Endothelial cell of umbilical vein (primary cell): ENCODE data around the gene CRACR2A. TPM values are rescaled to one million over a fixed set of nuclear protein-coding genes. Genes with fewer than 3 reads are reported as not detected.

Source experiments
- BruUV-seq: library from RNA; stranded (reverse); fragments of 400-500 nt; replicated peaks from 2 replicates; lab custom pipeline; 2021; lab: Mats Ljungman, UMichigan
- CTCF ChIA-PET: fragments of 300-600, 350-600 bp; sonication (Branson Sonifier 250); formaldehyde crosslinking; loops from one replicate; lab custom pipeline; 2021; ENCODE audit warnings: antibody characterized with exemption, inconsistent platforms; lab: Charles Lee
- POLR2A ChIA-PET: fragments of 300-600, 350-600 bp; sonication (Branson Sonifier 250); formaldehyde crosslinking; loops from one replicate; lab custom pipeline; 2021; ENCODE audit warnings: antibody characterized with exemption, inconsistent platforms; lab: Charles Lee
- DNase-seq: peaks from one replicate; pipeline ENCODE4 v3.0.0-alpha.2; 2011; ENCODE audit warnings: low read depth, low spot score
- FAIRE-seq: peaks from 2 replicates; lab custom pipeline; 2011; peaks lifted over from hg19 to GRCh38; lab: Jason Lieb, UNC
- H2AFZ ChIP-seq: 2 replicates; pipeline ENCODE4 v1.6.0; 2012; ENCODE audit warnings: low read depth, low read length, control low read depth, inconsistent platforms
- H3K27ac ChIP-seq: 2 replicates; pipeline ENCODE4 v1.5.1; 2011; ENCODE audit warnings: low read depth, mild to moderate bottlenecking, control low read depth, low read length, moderate library complexity; ENCODE audit not compliant: insufficient read depth
- H3K27me3 ChIP-seq, 2 experiments: 2 replicates each; pipeline versions ENCODE4 v1.6.0 to v1.6.1; 2011; ENCODE audit warnings: low read length in 2 of 2, mixed read lengths in 1 of 2; ENCODE audit not compliant: control insufficient read depth in 2 of 2, insufficient read depth in 2 of 2
- H3K36me3 ChIP-seq, 2 experiments: 2 replicates in 1 of 2; 3 replicates in 1 of 2; pipeline ENCODE4 v1.5.1; 2011; ENCODE audit warnings: low read length in 2 of 2, mild to moderate bottlenecking in 1 of 2, moderate library complexity in 1 of 2; ENCODE audit not compliant: control insufficient read depth in 2 of 2, insufficient read depth in 2 of 2; ENCODE audit errors: extremely low read depth in 1 of 2
- H3K4me1 ChIP-seq: 3 replicates; pipeline ENCODE4 v1.5.1; 2011; ENCODE audit warnings: mild to moderate bottlenecking, low read length; ENCODE audit not compliant: control insufficient read depth, insufficient read depth; ENCODE audit errors: extremely low read depth
- H3K4me2 ChIP-seq: 2 replicates; pipeline ENCODE4 v1.6.1; 2011; ENCODE audit warnings: low read length, control low read depth, mixed read lengths; ENCODE audit not compliant: insufficient read depth
- H3K4me3 ChIP-seq, 3 experiments: fragments of 200-600 bp in 1 of 3; sonication (generic), shearing (Covaris generic) in 1 of 3; replicated peaks in 1 of 3; 2 replicates each; pipeline ENCODE4 v1.5.1; 2011 to 2016; ENCODE audit warnings: control low read depth in 3 of 3, low read length in 3 of 3, mild to moderate bottlenecking in 2 of 3, inconsistent platforms in 1 of 3, low read depth in 1 of 3, moderate library complexity in 1 of 3; ENCODE audit not compliant: insufficient read depth in 1 of 3
- H3K79me2 ChIP-seq: 2 replicates; pipeline ENCODE4 v1.6.0; 2012; ENCODE audit warnings: low read length, inconsistent platforms; ENCODE audit not compliant: control insufficient read depth, insufficient read depth
- H3K9ac ChIP-seq: replicated peaks from 2 replicates; pipeline ENCODE3; 2011; ENCODE audit warnings: low read length, control low read depth; ENCODE audit not compliant: insufficient read depth; ENCODE audit errors: extremely low read depth
- H3K9me1 ChIP-seq: replicated peaks from 3 replicates; pipeline ENCODE4 v1.6.0; 2011; ENCODE audit warnings: mild to moderate bottlenecking, low read length; ENCODE audit not compliant: control insufficient read depth, insufficient read depth; ENCODE audit errors: extremely low read depth
- H3K9me3 ChIP-seq: replicated peaks from 2 replicates; pipeline ENCODE4 v1.5.1; 2012; ENCODE audit warnings: low read length, inconsistent platforms; ENCODE audit not compliant: control insufficient read depth, insufficient read depth
- H4K20me1 ChIP-seq: replicated peaks from 2 replicates; pipeline ENCODE3; 2011; ENCODE audit warnings: mild to moderate bottlenecking, low read length; ENCODE audit not compliant: control insufficient read depth, insufficient read depth; ENCODE audit errors: extremely low read depth
- EZH2 ChIP-seq: IDR thresholded peaks from 2 replicates; pipeline ENCODE4 v1.6.1; 2012; ENCODE audit warnings: borderline replicate concordance, low read depth, mild to moderate bottlenecking, moderate library complexity, low read length, inconsistent platforms; ENCODE audit not compliant: severe bottlenecking
- FOS ChIP-seq: IDR thresholded peaks from 2 replicates; pipeline ENCODE4 v1.6.1; 2011; ENCODE audit warnings: mild to moderate bottlenecking, low read length, moderate library complexity, borderline replicate concordance; ENCODE audit not compliant: insufficient read depth
- GATA2 ChIP-seq: IDR thresholded peaks from 2 replicates; pipeline ENCODE4 v1.7.0; 2011; ENCODE audit warnings: low read depth, mild to moderate bottlenecking, moderate library complexity, mixed read lengths, low read length; ENCODE audit not compliant: insufficient read length, insufficient read depth
- JUN ChIP-seq: IDR thresholded peaks from 2 replicates; pipeline ENCODE4 v1.6.1; 2011; ENCODE audit warnings: borderline replicate concordance, low read depth; ENCODE audit not compliant: insufficient read length, insufficient read depth
- MYC ChIP-seq: IDR thresholded peaks from one replicate; pipeline ENCODE4 v1.6.1; 2011; ENCODE audit warnings: mild to moderate bottlenecking, low read depth, low read length
- POLR2A ChIP-seq: IDR thresholded peaks from 2 replicates; pipeline ENCODE4 v1.6.1; 2012; ENCODE audit warnings: low read depth, mild to moderate bottlenecking, control low read depth, low read length
- POLR2AphosphoS5 ChIP-seq: IDR thresholded peaks from 2 replicates; pipeline ENCODE4 v1.6.1; 2012; ENCODE audit warnings: low read depth, mild to moderate bottlenecking, control low read depth, low read length, moderate library complexity; ENCODE audit not compliant: insufficient read depth
- dilution Hi-C: fragments of 300-500 bp; cut with MboI; formaldehyde crosslinking; loops from one replicate; pipeline ENCODE4 v1.15.0; 2019; ENCODE audit warnings: low sequenced_read_pairs; ENCODE audit not compliant: extremely low pct_ligation_motif_present
- intact Hi-C: fragments of 100-400 bp; cut with micrococcal nuclease; formaldehyde crosslinking; loops from one replicate; pipeline ENCODE4 v1.10.0; 2022
- polyA plus RNA-seq, 4 experiments: library from polyadenylated mRNA; depleted of rRNA in 3 of 4; stranded (reverse) in 3 of 4; unstranded in 1 of 4; fragments of >200 nt; gene quantifications; 2 replicates each; pipeline versions ENCODE4 v1.2.1 to v1.2.3, GENCODE V29; 2011 to 2012; ENCODE audit warnings: missing spikeins in 1 of 4
- total RNA-seq: library from RNA; stranded (reverse); gene quantifications from 2 replicates; pipeline ENCODE4 v1.2.3, GENCODE V29; 2021
- TF ChIP-seq, protein P1 (sequence below): IDR thresholded peaks from 2 replicates; pipeline ENCODE4 v1.6.1; 2011; ENCODE audit not compliant: insufficient read depth, insufficient read length
- TF ChIP-seq, protein P2 (sequence below), 2 donors: IDR thresholded peaks; 1 replicate in 1 of 2; 2 replicates in 1 of 2; pipeline ENCODE4 v1.5.1; 2011; ENCODE audit warnings: low read length in 2 of 2, mild to moderate bottlenecking in 2 of 2, moderate library complexity in 2 of 2, control low read depth in 1 of 2, inconsistent platforms in 1 of 2, low read depth in 1 of 2; ENCODE audit not compliant: insufficient read depth in 1 of 2; ENCODE audit errors: extremely low read depth in 1 of 2

The CRACR2A gene
- total and polyA plus RNA-seq, 2 donors (not counting 3 experiments of a cell fraction or from before 2014, with no cell fraction given): 4.4 to 15.9 TPM

DNA sequence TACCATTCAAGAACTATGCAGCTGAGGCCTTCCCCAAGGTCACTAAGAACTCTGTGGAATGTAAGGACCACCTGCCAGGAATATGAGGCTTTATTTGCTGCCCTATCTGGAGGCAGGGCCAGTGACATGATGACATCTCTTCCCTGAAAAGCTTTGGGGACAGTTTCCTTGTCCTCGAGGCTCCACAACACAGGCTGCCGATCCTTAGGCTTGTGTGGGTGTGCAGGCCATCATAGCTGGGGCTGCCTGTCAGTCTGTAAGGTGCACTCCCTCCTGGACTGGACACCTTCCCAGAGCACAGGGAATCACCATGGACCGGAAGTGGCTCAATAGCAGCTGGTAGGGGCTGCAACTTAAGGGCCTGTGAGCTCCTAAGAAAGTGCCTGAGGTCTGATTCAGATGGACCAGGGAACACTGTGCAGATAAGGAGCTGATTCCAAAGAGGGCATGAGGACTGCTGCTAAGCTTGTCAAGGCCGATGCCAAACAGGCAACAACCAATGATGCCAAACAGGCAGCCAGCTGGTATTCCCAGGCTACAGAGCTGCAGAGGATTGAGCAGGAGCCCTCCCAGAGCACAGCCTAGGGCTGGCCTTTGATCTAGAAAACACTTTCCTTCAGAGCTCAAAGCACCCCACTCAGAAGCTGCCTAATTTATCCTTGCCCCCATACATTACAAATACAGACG lies 84.3 kb downstream of the CRACR2A start:
- Histone ChIP-seq H3K4me1 (no peaks in the 10 kb centered on the region), H4K20me1 (no peaks in the 10 kb centered on the region), H3K4me3 (no peak overlapping the region), H3K9me3 (no peaks in the 10 kb centered on the region), H3K79me2 (no peaks in the 10 kb centered on the region), H3K27me3 (no peaks in the 10 kb centered on the region), H3K27ac (no peak overlapping the region), H3K9me1 (no peaks in the 10 kb centered on the region), H3K4me2 (no peak overlapping the region), H3K9ac (no peak overlapping the region), H2AFZ (no peak overlapping the region), H3K36me3 (no peaks in the 10 kb centered on the region)
- ChIA-PET CTCF (interaction anchor here (0.6 to 1.2 kb wide), 2 partner anchors 11 to 369 kb away, joined by 3 to 6 read pairs; no protein-coding TSS in a partner anchor), POLR2A (no interaction called here)
- no peak for DNase-seq
- no TSS peak for BruUV-seq
- dilution Hi-C loops: no loop called here
- no peak for TF ChIP-seq POLR2AphosphoS5
- no peak for TF ChIP-seq FOS
- TF ChIP-seq GATA2: no peak
- TF ChIP-seq, protein P1, sequence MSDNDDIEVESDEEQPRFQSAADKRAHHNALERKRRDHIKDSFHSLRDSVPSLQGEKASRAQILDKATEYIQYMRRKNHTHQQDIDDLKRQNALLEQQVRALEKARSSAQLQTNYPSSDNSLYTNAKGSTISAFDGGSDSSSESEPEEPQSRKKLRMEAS: no peak
- intact Hi-C loops: no loop called here
- FAIRE-seq: no peak

DNA sequence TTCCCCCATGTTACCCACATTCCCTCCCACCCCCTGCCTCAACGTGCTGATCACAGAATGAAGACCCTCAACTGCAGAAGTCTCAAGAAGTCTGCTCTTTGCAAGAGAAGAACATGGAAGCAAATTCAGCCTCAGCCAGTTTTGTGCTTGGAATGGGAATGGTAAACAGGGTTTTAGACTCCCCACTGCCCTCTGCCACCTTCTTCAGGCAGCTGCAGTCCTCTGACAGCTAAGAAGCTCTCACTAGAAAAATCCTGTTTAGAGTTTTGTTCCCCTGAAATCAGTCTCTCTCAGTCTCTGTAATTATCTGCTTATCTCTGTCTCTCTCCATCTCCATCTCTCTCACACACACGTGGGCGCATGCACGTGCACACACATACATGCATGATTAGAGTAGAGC lies 85.4 kb downstream of the CRACR2A start:
- Histone ChIP-seq H3K27me3 (no peaks in the 10 kb centered on the region), H3K36me3 (no peaks in the 10 kb centered on the region), H3K9me3 (no peaks in the 10 kb centered on the region), H3K79me2 (no peaks in the 10 kb centered on the region), H3K4me2 (no peak overlapping the region), H3K4me1 (no peaks in the 10 kb centered on the region), H4K20me1 (no peaks in the 10 kb centered on the region), H2AFZ (no peak overlapping the region), H3K4me3 (no peak overlapping the region), H3K9ac (no peak overlapping the region), H3K9me1 (no peaks in the 10 kb centered on the region), H3K27ac (no peak overlapping the region)
- BruUV-seq: no TSS peak
- FAIRE-seq (no peak), DNase-seq (no peak)
- CTCF ChIA-PET: interaction anchor here (1.2 to 1.4 kb wide), 3 partner anchors 9 to 14 kb away, joined by 3 to 7 read pairs (median 4); no protein-coding TSS in a partner anchor
- TF ChIP-seq, protein P1: no peak
- TF ChIP-seq, protein P2, sequence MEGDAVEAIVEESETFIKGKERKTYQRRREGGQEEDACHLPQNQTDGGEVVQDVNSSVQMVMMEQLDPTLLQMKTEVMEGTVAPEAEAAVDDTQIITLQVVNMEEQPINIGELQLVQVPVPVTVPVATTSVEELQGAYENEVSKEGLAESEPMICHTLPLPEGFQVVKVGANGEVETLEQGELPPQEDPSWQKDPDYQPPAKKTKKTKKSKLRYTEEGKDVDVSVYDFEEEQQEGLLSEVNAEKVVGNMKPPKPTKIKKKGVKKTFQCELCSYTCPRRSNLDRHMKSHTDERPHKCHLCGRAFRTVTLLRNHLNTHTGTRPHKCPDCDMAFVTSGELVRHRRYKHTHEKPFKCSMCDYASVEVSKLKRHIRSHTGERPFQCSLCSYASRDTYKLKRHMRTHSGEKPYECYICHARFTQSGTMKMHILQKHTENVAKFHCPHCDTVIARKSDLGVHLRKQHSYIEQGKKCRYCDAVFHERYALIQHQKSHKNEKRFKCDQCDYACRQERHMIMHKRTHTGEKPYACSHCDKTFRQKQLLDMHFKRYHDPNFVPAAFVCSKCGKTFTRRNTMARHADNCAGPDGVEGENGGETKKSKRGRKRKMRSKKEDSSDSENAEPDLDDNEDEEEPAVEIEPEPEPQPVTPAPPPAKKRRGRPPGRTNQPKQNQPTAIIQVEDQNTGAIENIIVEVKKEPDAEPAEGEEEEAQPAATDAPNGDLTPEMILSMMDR (IDR thresholded peaks at IDR 0.05; ENCODE audit: extremely low read depth in 1 of 2, insufficient read depth in 1 of 2, low read depth in 1 of 2, low read length in 2 of 2): no peak
- no peak for TF ChIP-seq POLR2AphosphoS5
- TF ChIP-seq FOS: no peak
- TF ChIP-seq EZH2: no peak
- TF ChIP-seq GATA2: no peak
- no peak for TF ChIP-seq POLR2A
- no peak for TF ChIP-seq JUN
- no peak for TF ChIP-seq MYC
- intact Hi-C loops (no loop called here), dilution Hi-C loops (no loop called here)
- POLR2A ChIA-PET: interaction anchor here (0.5 kb wide), 1 partner anchor 15 kb away, joined by 6 read pairs; no protein-coding TSS in a partner anchor
